NCI-H1092 (cell line): ENCODE data around the gene KLK7.

ENCODE experiments used
- DNase-seq: peaks from one replicate; lab custom pipeline; 2025; lab: John Stamatoyannopoulos, UW

KLK7 gene

GRCh38 chr19:50983625-50984292, at the start of gene KLK7:
Gene KLK7 (minus strand): TSS chr19:50983917. CDS start chr19:50982399, 1,518 bp downstream.
- DNase-seq = no peak

GRCh38 chr19:51031880-51032225, 48.1 kb upstream of the KLK7 start:
- no peak for DNase-seq

GRCh38 chr19:51031220-51031879, 47.6 kb upstream of the KLK7 start:
- no peak for DNase-seq

GRCh38 chr19:51030631-51031030, 46.9 kb upstream of the KLK7 start:
- DNase-seq = no peak

- no peak for DNase-seq
Measured at GRCh38 chr19:51029718-51030117, 46.0 kb upstream of the KLK7 start.

- no peak for DNase-seq
Measured at GRCh38 chr19:51027873-51028272, 44.2 kb upstream of the KLK7 start.

- no peak for DNase-seq
Measured at GRCh38 chr19:51027126-51027806, 43.5 kb upstream of the KLK7 start.

GRCh38 chr19:51026554-51026831, 42.8 kb upstream of the KLK7 start, which contains the start of gene KLK11:
Gene KLK11 (minus strand): TSS chr19:51026616. CDS start chr19:51025631, 985 bp downstream.
- no peak for DNase-seq

GRCh38 chr19:51025809-51026553, 42.3 kb upstream of the KLK7 start:
- no peak for DNase-seq

- no peak for DNase-seq
Measured at GRCh38 chr19:51025401-51025800, 41.7 kb upstream of the KLK7 start.

GRCh38 chr19:51024924-51025323, 41.2 kb upstream of the KLK7 start:
- no peak for DNase-seq

- no peak for DNase-seq
Measured at GRCh38 chr19:51023946-51024345, 40.2 kb upstream of the KLK7 start.

GRCh38 chr19:51022526-51022925, 38.8 kb upstream of the KLK7 start:
- no peak for DNase-seq

- DNase-seq = no peak
Measured at GRCh38 chr19:51020988-51021651, 37.4 kb upstream of the KLK7 start.

GRCh38 chr19:51019544-51019925, 35.8 kb upstream of the KLK7 start, which contains the start of gene KLK10:
Gene KLK10 (minus strand): TSS chr19:51019709. CDS start chr19:51019130, 579 bp downstream.
- DNase-seq = no peak

- no peak for DNase-seq
Measured at GRCh38 chr19:51018745-51019543, 35.2 kb upstream of the KLK7 start.

- DNase-seq = peak; percentile 26
Measured at GRCh38 chr19:51016798-51017683, 33.3 kb upstream of the KLK7 start.

- DNase-seq = no peak
Measured at GRCh38 chr19:51015691-51016267, 32.1 kb upstream of the KLK7 start.

GRCh38 chr19:51014242-51014641, 30.5 kb upstream of the KLK7 start:
- DNase-seq = no peak

GRCh38 chr19:51012661-51013190, 29.0 kb upstream of the KLK7 start:
- DNase-seq = no peak
